ENCODE results near the gene SHMT2.

SHMT2 gene

GRCh38 chr12:57201631-57202030 lies 27.9 kb upstream of the SHMT2 start:
- Mint-ChIP-seq H3K4me3 (no peak overlapping the region), H3K36me3 (ENCODE audit: insufficient read depth) (peaks cover 2% of the 10 kb centered on the region)

DNA sequence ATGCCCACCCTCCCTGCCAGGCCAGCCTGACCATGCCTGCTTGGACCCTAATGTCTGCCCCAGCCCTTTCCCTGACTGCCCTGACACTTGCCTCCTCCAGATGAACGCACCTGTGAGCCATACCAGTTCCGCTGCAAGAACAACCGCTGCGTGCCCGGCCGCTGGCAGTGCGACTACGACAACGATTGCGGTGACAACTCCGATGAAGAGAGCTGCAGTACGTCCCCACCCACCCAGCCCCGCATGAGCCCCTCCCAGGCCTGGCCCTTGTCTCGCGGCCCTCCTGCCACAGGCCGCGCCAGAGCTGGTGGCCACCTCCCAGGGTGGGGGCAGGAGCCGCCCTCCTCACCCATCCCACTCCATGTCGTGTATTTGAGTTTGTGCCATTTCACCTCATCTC lies 27.2 kb upstream of the SHMT2 start:
- ATAC-seq (replicated peaks; ENCODE audit: extremely low read depth, poor library complexity, severe bottlenecking) (no peak), DNase-seq (ENCODE audit: low spot score in 2 of 2) (no peak)
- no peaks in the 10 kb centered on the region for H3K27me3 Mint-ChIP-seq
- no peaks in the 10 kb centered on the region for H3K9me3 Mint-ChIP-seq
- no peak overlapping the region for H3K4me3 Mint-ChIP-seq
- H3K36me3 Mint-ChIP-seq (ENCODE audit: insufficient read depth), result peaks cover 2% of the 10 kb centered on the region
- no peak overlapping the region for H3K27ac Mint-ChIP-seq (ENCODE audit: low read depth)
- no peaks in the 10 kb centered on the region for H3K4me1 Mint-ChIP-seq

More at GRCh38 chr12:57201631-57202030, 27.9 kb upstream of the SHMT2 start:
- Mint-ChIP-seq H3K4me1 (no peaks in the 10 kb centered on the region), H3K27ac (ENCODE audit: low read depth) (no peak overlapping the region), H3K9me3 (no peaks in the 10 kb centered on the region), H3K27me3 (no peaks in the 10 kb centered on the region)
- no peak for ATAC-seq (replicated peaks; ENCODE audit: extremely low read depth, poor library complexity, severe bottlenecking)
- no peak for DNase-seq (ENCODE audit: low spot score in 2 of 2)

- H3K4me1 Mint-ChIP-seq, result no peaks in the 10 kb centered on the region
- ATAC-seq (replicated peaks; ENCODE audit: extremely low read depth, poor library complexity, severe bottlenecking) (no peak), DNase-seq (ENCODE audit: low spot score in 2 of 2) (no peak)
- no peaks in the 10 kb centered on the region for H3K27me3 Mint-ChIP-seq
- no peak overlapping the region for H3K27ac Mint-ChIP-seq (ENCODE audit: low read depth)
- H3K36me3 Mint-ChIP-seq (ENCODE audit: insufficient read depth), result no peaks in the 10 kb centered on the region
- H3K9me3 Mint-ChIP-seq, result no peaks in the 10 kb centered on the region
- no peak overlapping the region for H3K4me3 Mint-ChIP-seq
Measured at GRCh38 chr12:57203201-57203600, 26.3 kb upstream of the SHMT2 start.

DNA sequence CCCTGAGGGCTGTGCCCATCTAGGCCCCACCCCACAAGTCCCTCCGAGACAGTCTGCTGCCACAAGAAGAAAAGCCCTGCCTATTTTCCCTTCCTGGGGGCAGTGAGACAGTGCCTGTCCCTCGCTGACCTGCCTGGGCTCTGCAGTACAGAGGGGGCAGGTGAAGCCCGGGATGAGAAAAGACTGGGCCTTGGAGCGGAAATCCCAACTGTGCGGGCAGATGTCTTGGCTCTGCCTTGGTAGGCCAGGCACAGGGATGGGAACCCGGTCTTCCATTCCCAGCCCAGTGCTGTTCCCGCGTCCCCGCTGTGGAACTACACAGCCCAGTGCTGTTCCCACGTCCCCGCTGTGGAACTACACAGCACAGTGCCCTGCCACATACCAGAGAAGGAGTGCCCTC lies 25.7 kb upstream of the SHMT2 start:
- Mint-ChIP-seq H3K36me3 (ENCODE audit: insufficient read depth) (no peaks in the 10 kb centered on the region), H3K4me1 (no peaks in the 10 kb centered on the region), H3K27ac (ENCODE audit: low read depth) (no peak overlapping the region), H3K9me3 (no peaks in the 10 kb centered on the region), H3K4me3 (no peak overlapping the region), H3K27me3 (no peaks in the 10 kb centered on the region)
- no peak for DNase-seq (ENCODE audit: low spot score in 2 of 2)
- no peak for ATAC-seq (replicated peaks; ENCODE audit: extremely low read depth, poor library complexity, severe bottlenecking)

DNA sequence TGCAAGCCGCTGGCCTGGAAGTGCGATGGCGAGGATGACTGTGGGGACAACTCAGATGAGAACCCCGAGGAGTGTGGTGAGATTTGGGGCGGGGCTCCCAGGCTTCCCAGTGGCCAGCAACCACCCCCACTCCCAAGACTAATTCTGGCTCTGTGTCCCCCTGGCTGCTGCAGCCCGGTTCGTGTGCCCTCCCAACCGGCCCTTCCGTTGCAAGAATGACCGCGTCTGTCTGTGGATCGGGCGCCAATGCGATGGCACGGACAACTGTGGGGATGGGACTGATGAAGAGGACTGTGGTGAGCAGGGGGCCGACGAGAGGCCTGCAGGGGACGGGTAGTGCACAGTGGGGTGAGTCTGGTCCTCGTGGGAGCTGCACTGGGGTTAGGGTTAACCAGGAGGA lies 25.1 kb upstream of the SHMT2 start:
- DNase-seq (ENCODE audit: low spot score in 2 of 2) (no peak), ATAC-seq (replicated peaks; ENCODE audit: extremely low read depth, poor library complexity, severe bottlenecking) (no peak)
- H3K27me3 Mint-ChIP-seq, result no peaks in the 10 kb centered on the region
- no peak overlapping the region for H3K4me3 Mint-ChIP-seq
- no peaks in the 10 kb centered on the region for H3K36me3 Mint-ChIP-seq (ENCODE audit: insufficient read depth)
- H3K9me3 Mint-ChIP-seq, result no peaks in the 10 kb centered on the region
- no peak overlapping the region for H3K27ac Mint-ChIP-seq (ENCODE audit: low read depth)
- H3K4me1 Mint-ChIP-seq, result no peaks in the 10 kb centered on the region

- no peaks in the 10 kb centered on the region for H3K27me3 Mint-ChIP-seq
- DNase-seq (ENCODE audit: low spot score in 2 of 2) (no peak), ATAC-seq (replicated peaks; ENCODE audit: extremely low read depth, poor library complexity, severe bottlenecking) (no peak)
- no peak overlapping the region for H3K27ac Mint-ChIP-seq (ENCODE audit: low read depth)
- H3K9me3 Mint-ChIP-seq, result no peaks in the 10 kb centered on the region
- peaks cover 2% of the 10 kb centered on the region for H3K36me3 Mint-ChIP-seq (ENCODE audit: insufficient read depth)
- no peaks in the 10 kb centered on the region for H3K4me1 Mint-ChIP-seq
- no peak overlapping the region for H3K4me3 Mint-ChIP-seq
Measured at GRCh38 chr12:57205186-57205585, 24.3 kb upstream of the SHMT2 start.

- H3K27me3 Mint-ChIP-seq, result no peaks in the 10 kb centered on the region
- no peaks in the 10 kb centered on the region for H3K4me1 Mint-ChIP-seq
- no peak overlapping the region for H3K4me3 Mint-ChIP-seq
- H3K27ac Mint-ChIP-seq (ENCODE audit: low read depth), result no peak overlapping the region
- peaks cover 2% of the 10 kb centered on the region for H3K36me3 Mint-ChIP-seq (ENCODE audit: insufficient read depth)
- no peaks in the 10 kb centered on the region for H3K9me3 Mint-ChIP-seq
- no peak for DNase-seq (ENCODE audit: low spot score in 2 of 2)
- ATAC-seq (replicated peaks; ENCODE audit: extremely low read depth, poor library complexity, severe bottlenecking), result no peak
Measured at GRCh38 chr12:57205931-57206330, 23.6 kb upstream of the SHMT2 start.

GRCh38 chr12:57207731-57208630 lies 21.5 kb upstream of the SHMT2 start:
- H3K9me3 Mint-ChIP-seq, result no peaks in the 10 kb centered on the region
- H3K27ac Mint-ChIP-seq (ENCODE audit: low read depth), result no peak overlapping the region
- DNase-seq (ENCODE audit: low spot score in 2 of 2) (no peak), ATAC-seq (replicated peaks; ENCODE audit: extremely low read depth, poor library complexity, severe bottlenecking) (no peak)
- no peak overlapping the region for H3K4me3 Mint-ChIP-seq
- peaks cover 3% of the 10 kb centered on the region for H3K36me3 Mint-ChIP-seq (ENCODE audit: insufficient read depth)
- no peaks in the 10 kb centered on the region for H3K4me1 Mint-ChIP-seq
- H3K27me3 Mint-ChIP-seq, result peaks cover 8% of the 10 kb centered on the region

DNA sequence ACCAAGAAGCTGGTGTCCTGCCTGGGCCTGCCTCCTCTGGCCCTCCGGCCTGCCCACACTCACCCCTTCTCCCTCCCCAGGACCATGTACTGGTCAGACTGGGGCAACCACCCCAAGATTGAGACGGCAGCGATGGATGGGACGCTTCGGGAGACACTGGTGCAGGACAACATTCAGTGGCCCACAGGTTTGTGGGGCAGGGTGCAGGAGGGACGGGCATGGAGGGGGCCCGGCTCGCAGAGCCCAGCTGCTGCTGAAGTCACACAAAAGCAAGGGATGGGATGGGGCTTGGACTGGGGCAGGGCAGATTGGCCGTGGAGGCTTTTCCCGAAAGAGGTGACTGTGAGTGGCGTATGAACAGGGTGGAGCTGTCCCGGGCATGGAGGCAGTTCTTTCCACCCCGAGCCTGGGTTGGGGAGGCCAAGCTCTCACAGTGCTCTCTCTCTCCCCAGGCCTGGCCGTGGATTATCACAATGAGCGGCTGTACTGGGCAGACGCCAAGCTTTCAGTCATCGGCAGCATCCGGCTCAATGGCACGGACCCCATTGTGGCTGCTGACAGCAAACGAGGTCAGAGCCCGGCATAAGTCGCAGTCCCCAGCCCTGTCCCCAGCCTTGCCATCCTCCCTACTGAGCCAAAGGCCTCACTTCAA lies 20.8 kb upstream of the SHMT2 start:
- H3K27ac Mint-ChIP-seq (ENCODE audit: low read depth), result no peak overlapping the region
- ATAC-seq (replicated peaks; ENCODE audit: extremely low read depth, poor library complexity, severe bottlenecking) (no peak), DNase-seq (ENCODE audit: low spot score in 2 of 2) (no peak)
- no peaks in the 10 kb centered on the region for H3K9me3 Mint-ChIP-seq
- peaks cover 6% of the 10 kb centered on the region for H3K36me3 Mint-ChIP-seq (ENCODE audit: insufficient read depth)
- peaks cover 6% of the 10 kb centered on the region for H3K4me1 Mint-ChIP-seq
- H3K27me3 Mint-ChIP-seq, result peaks cover 16% of the 10 kb centered on the region
- H3K4me3 Mint-ChIP-seq, result no peak overlapping the region

GRCh38 chr12:57209916-57210315 lies 19.6 kb upstream of the SHMT2 start:
- ATAC-seq (replicated peaks; ENCODE audit: extremely low read depth, poor library complexity, severe bottlenecking) (no peak), DNase-seq (ENCODE audit: low spot score in 2 of 2) (no peak)
- H3K4me1 Mint-ChIP-seq, result peaks cover 18% of the 10 kb centered on the region
- H3K27me3 Mint-ChIP-seq, result peaks cover 28% of the 10 kb centered on the region
- H3K27ac Mint-ChIP-seq (ENCODE audit: low read depth), result peak overlapping the region; percentile 27
- H3K36me3 Mint-ChIP-seq (ENCODE audit: insufficient read depth), result peaks cover 6% of the 10 kb centered on the region
- H3K4me3 Mint-ChIP-seq, result no peak overlapping the region
- no peaks in the 10 kb centered on the region for H3K9me3 Mint-ChIP-seq

DNA sequence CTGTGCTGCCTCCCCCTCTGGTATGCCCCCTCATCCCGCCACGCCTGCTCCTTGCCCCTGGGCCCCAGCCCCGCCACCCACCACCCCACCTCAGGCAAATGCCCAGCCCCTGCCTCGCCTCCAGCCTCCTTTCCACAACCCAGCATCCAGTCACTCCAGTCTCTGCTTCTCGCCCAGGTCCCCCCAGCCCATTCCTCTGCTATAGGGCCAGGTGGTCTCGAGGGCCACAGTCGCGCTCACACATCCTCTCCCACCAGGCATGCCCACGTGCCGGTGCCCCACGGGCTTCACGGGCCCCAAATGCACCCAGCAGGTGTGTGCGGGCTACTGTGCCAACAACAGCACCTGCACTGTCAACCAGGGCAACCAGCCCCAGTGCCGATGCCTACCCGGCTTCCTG lies 19.1 kb upstream of the SHMT2 start:
- peaks cover 33% of the 10 kb centered on the region for H3K27me3 Mint-ChIP-seq
- peaks cover 8% of the 10 kb centered on the region for H3K36me3 Mint-ChIP-seq (ENCODE audit: insufficient read depth)
- no peak for DNase-seq (ENCODE audit: low spot score in 2 of 2)
- H3K27ac Mint-ChIP-seq (ENCODE audit: low read depth), result peak overlapping the region; percentile 27
- ATAC-seq (replicated peaks; ENCODE audit: extremely low read depth, poor library complexity, severe bottlenecking), result no peak
- H3K9me3 Mint-ChIP-seq, result no peaks in the 10 kb centered on the region
- H3K4me1 Mint-ChIP-seq, result peaks cover 23% of the 10 kb centered on the region
- H3K4me3 Mint-ChIP-seq, result no peak overlapping the region

DNA sequence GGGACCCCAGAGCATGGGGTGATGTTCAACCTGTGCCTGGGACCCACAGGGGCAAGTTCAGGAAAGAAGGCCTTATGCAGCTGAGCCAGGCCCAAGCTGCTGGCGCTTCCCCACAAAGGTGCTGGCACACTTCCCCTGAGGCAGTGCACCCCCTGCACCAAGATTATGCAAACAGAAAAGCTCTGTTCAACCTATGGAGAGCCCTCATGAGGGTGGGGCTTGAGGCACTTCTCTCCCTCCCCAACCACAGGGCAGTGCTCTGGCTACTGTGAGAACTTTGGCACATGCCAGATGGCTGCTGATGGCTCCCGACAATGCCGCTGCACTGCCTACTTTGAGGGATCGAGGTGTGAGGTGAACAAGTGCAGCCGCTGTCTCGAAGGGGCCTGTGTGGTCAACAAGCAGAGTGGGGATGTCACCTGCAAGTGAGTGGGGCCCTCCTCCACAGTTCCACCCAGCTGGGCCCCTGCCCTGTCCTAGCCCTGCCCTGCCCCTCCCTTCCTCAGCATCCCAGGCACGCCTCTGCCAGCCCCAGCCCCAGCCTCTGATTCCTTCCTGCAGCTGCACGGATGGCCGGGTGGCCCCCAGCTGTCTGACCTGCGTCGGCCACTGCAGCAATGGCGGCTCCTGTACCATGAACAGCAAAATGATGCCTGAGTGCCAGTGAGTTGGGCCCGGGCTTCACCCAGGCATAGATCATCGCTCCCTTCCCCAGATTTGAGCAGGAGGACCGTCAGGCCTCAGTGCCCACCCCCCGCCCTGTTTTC lies 18.4 kb upstream of the SHMT2 start:
- peaks cover 30% of the 10 kb centered on the region for H3K4me1 Mint-ChIP-seq
- DNase-seq (ENCODE audit: low spot score in 2 of 2), result no peak
- no peak overlapping the region for H3K27ac Mint-ChIP-seq (ENCODE audit: low read depth)
- H3K36me3 Mint-ChIP-seq (ENCODE audit: insufficient read depth), result peaks cover 8% of the 10 kb centered on the region
- H3K27me3 Mint-ChIP-seq, result peaks cover 40% of the 10 kb centered on the region
- ATAC-seq (replicated peaks; ENCODE audit: extremely low read depth, poor library complexity, severe bottlenecking), result no peak
- H3K9me3 Mint-ChIP-seq, result no peaks in the 10 kb centered on the region
- H3K4me3 Mint-ChIP-seq, result no peak overlapping the region

All from central memory CD8-positive, alpha-beta T cell (primary cell).